OCI-LY7 (cell line): ENCODE data around the gene GRIP1. TPM values are rescaled to one million over a fixed set of nuclear protein-coding genes. Genes with fewer than 3 reads are reported as not detected.
A peak's percentile ranks its signal among the peaks of the same experiment; 100 is the strongest.

Experiments used
- BruUV-seq: library from RNA; stranded (reverse); fragments of 400-500 nt; replicated peaks from 2 replicates; lab custom pipeline; 2021; lab: Mats Ljungman, UMichigan
- CTCF ChIA-PET: fragments of 300-600 bp; sonication (Branson Sonifier 250); formaldehyde crosslinking; loops from one replicate; lab custom pipeline; 2022; ENCODE audit warnings: antibody characterized with exemption; ENCODE audit not compliant: unreplicated experiment; lab: Charles Lee
- POLR2A ChIA-PET: fragments of 300-600 bp; sonication (Branson Sonifier 250); formaldehyde crosslinking; loops from one replicate; lab custom pipeline; 2022; ENCODE audit warnings: antibody characterized with exemption; lab: Charles Lee
- DNase-seq: peaks from one replicate; pipeline ENCODE4 v3.0.0-alpha.2; 2015; ENCODE audit warnings: low spot score
- H2AFZ ChIP-seq: fragments of 200-600 bp; sonication (generic), shearing (Covaris generic); 2 replicates; pipeline ENCODE4 v1.6.1; 2014; ENCODE audit warnings: mild to moderate bottlenecking, antibody characterized with exemption, low read length, moderate library complexity
- H3K27ac ChIP-seq: fragments of 200-600 bp; sonication (generic); 2 replicates; pipeline ENCODE4 v1.5.1; 2014; ENCODE audit warnings: mixed run types, low read depth, mild to moderate bottlenecking, moderate library complexity, low read length, inconsistent platforms; ENCODE audit not compliant: poor library complexity, severe bottlenecking
- H3K36me3 ChIP-seq: fragments of 200-600 bp; sonication (generic); 2 replicates; pipeline ENCODE4 v1.6.1; 2014; ENCODE audit warnings: mild to moderate bottlenecking, antibody characterized with exemption, low read length, moderate library complexity, mixed read lengths; ENCODE audit not compliant: insufficient read depth
- H3K4me1 ChIP-seq: fragments of 200-600 bp; sonication (generic); 2 replicates; pipeline ENCODE4 v1.5.1; 2014; ENCODE audit warnings: mild to moderate bottlenecking, low read length; ENCODE audit not compliant: insufficient read depth, poor library complexity, severe bottlenecking
- H3K4me2 ChIP-seq: fragments of 200-600 bp; sonication (generic); 2 replicates; pipeline ENCODE4 v1.6.1; 2014; ENCODE audit warnings: mild to moderate bottlenecking, low read length
- H3K4me3 ChIP-seq: fragments of 200-600 bp; sonication (generic); 2 replicates; pipeline ENCODE4 v1.5.1; 2014; ENCODE audit warnings: mild to moderate bottlenecking, low read depth, low read length; ENCODE audit not compliant: poor library complexity, severe bottlenecking
- H3K79me2 ChIP-seq: fragments of 200-600 bp; sonication (generic); 2 replicates; pipeline ENCODE4 v1.6.1; 2016; ENCODE audit warnings: low read depth, mild to moderate bottlenecking, low read length, moderate library complexity, mixed read lengths; ENCODE audit not compliant: insufficient read depth
- H3K9me2 ChIP-seq: fragments of 200-600 bp; sonication (generic); 2 replicates; pipeline ENCODE4 v1.6.1; 2016; ENCODE audit warnings: mild to moderate bottlenecking, low read length, mixed read lengths; ENCODE audit not compliant: insufficient read depth
- H3K9me3 ChIP-seq: fragments of 200-600 bp; sonication (generic); 2 replicates; pipeline ENCODE4 v1.6.1; 2014; ENCODE audit warnings: mild to moderate bottlenecking, mixed run types, low read length, mixed read lengths
- H4K20me1 ChIP-seq: fragments of 200-600 bp; sonication (generic); 2 replicates; pipeline ENCODE4 v1.6.1; 2014; ENCODE audit warnings: mild to moderate bottlenecking, antibody characterized with exemption, low read length, moderate library complexity, mixed read lengths; ENCODE audit not compliant: insufficient read depth
- CTCF ChIP-seq: fragments of 200-600 bp; sonication (generic); conservative IDR thresholded peaks from 2 replicates; pipeline ENCODE4 v1.5.1; 2014; ENCODE audit warnings: mild to moderate bottlenecking, antibody characterized with exemption, low read length, moderate library complexity, mixed read lengths
- EZH2phosphoT487 ChIP-seq: fragments of 200-600 bp; sonication (generic); IDR thresholded peaks from 2 replicates; pipeline ENCODE4 v1.6.1; 2018; ENCODE audit warnings: low read depth, borderline replicate concordance, mild to moderate bottlenecking, mixed run types, antibody characterized with exemption, low read length, moderate library complexity, mixed read lengths
- intact Hi-C: fragments of 100-400 bp; cut with micrococcal nuclease; formaldehyde crosslinking; loops from one replicate; pipeline ENCODE4 v1.10.0; 2022; ENCODE audit not compliant: unreplicated experiment
- total RNA-seq, 2 experiments: library from RNA; depleted of rRNA in 1 of 2; stranded (reverse); fragments of >200 nt in 1 of 2; shearing (Covaris generic) in 1 of 2; gene quantifications; 2 replicates each; pipeline ENCODE4 v1.2.3, GENCODE V29; 2014 to 2022

The GRIP1 gene
- total RNA-seq, 2 experiments from 2014 or later: 4.1 to 7.6 TPM

DNA sequence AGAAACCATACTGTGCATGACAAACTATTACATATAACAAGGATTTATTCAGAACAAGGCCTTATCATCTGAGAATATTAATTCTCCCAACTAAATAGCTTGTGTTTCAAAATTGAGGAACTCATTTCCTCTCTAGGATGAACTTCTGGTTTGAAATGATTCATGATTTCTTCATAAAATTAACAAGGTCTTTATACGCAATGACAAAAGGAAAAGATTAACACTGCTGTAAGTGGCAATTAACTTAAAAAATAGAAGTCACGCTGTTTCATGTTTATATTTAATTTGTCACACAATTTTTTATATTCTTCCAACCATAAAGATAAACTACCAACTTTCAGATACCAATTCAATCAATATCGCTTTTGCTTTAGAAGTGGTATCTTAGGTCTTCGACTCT lies 80.8 kb downstream of the GRIP1 start:
- Histone ChIP-seq H3K4me1 (peaks cover 64% of the 10 kb centered on the region), H3K4me2 (peak overlapping the region; percentile 60), H3K27ac (peak overlapping the region; percentile 53), H3K4me3 (no peak overlapping the region), H4K20me1 (no peaks in the 10 kb centered on the region), H3K79me2 (no peaks in the 10 kb centered on the region), H2AFZ (peak overlapping the region; percentile 88; the same call in 1 of the 2 replicates), H3K9me2 (no peaks in the 10 kb centered on the region), H3K9me3 (no peaks in the 10 kb centered on the region), H3K36me3 (no peaks in the 10 kb centered on the region)
- no peak for DNase-seq
- no TSS peak for BruUV-seq
- TF ChIP-seq EZH2phosphoT487: no peak
- intact Hi-C loops: no loop called here
- ChIA-PET CTCF (interaction anchor here (1.3 to 1.5 kb wide), 3 partner anchors 22 to 25 kb away, joined by 3 to 5 read pairs (median 3); no protein-coding TSS in a partner anchor), POLR2A (interaction anchor here (0.7 to 5.3 kb wide), 9 partner anchors 11 to 47 kb away, joined by 3 to 27 read pairs (median 6); no protein-coding TSS in a partner anchor)

DNA sequence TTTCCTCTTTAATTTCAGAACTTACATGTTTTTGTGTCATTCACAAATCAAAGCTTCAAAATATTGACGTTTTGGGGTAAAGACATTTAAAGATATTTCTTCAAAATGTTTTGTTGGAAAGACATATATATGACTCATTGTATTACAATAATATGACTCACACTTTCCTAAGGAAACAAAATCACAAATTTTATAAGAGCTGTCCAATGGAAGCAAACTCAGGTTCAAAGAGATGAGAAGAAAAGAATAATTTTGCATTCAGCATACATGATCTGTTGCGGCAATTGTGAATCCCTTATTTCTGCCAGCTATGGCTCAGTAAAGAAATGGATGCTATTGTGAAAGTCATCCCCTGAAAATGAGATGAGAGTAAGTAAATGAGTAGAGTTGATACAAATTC lies 82.7 kb downstream of the GRIP1 start:
- Histone ChIP-seq H3K4me1 (peaks cover 45% of the 10 kb centered on the region), H4K20me1 (no peaks in the 10 kb centered on the region), H3K27ac (no peak overlapping the region), H3K9me3 (no peaks in the 10 kb centered on the region), H3K4me3 (no peak overlapping the region), H2AFZ (no peak overlapping the region), H3K9me2 (no peaks in the 10 kb centered on the region), H3K36me3 (no peaks in the 10 kb centered on the region), H3K4me2 (no peak overlapping the region), H3K79me2 (no peaks in the 10 kb centered on the region)
- ChIA-PET POLR2A (interaction anchor here (1.1 to 2.3 kb wide), 3 partner anchors 12 to 21 kb away, joined by 3 to 15 read pairs (median 6); no protein-coding TSS in a partner anchor), CTCF (no interaction called here)
- TF ChIP-seq CTCF (no peak), EZH2phosphoT487 (no peak)
- no peak for DNase-seq
- intact Hi-C loops: no loop called here
- BruUV-seq: no TSS peak

DNA sequence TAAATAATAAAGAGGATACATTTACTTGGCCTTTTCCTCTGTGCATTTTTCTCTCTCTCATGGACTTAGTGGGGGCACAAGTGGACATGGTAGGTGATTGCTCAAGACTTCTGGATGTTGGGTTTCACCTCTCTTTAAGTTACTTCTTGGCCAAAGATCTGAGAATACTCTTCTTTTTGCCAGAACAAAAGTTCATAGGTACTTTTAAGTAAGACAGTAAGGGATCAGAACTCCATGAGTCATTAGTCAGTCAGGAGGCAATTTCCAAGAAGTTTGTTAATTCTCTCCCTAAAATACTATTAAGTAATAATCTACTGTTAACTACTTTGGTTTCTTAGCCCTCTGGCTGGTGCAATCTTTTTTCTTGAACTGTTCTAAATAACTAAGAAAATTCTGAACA lies 84.2 kb downstream of the GRIP1 start:
- Histone ChIP-seq H3K9me2 (no peaks in the 10 kb centered on the region), H3K4me3 (no peak overlapping the region), H3K4me2 (no peak overlapping the region), H2AFZ (peak overlapping the region; percentile 5; the same call in 1 of the 2 replicates), H3K36me3 (no peaks in the 10 kb centered on the region), H3K9me3 (no peaks in the 10 kb centered on the region), H3K79me2 (no peaks in the 10 kb centered on the region), H4K20me1 (no peaks in the 10 kb centered on the region), H3K27ac (no peak overlapping the region), H3K4me1 (peaks cover 41% of the 10 kb centered on the region)
- no peak for DNase-seq
- ChIA-PET CTCF (no interaction called here), POLR2A (interaction anchor here (0.8 to 1.2 kb wide), 2 partner anchors 26 to 30 kb away, joined by 3 read pairs; no protein-coding TSS in a partner anchor)
- TF ChIP-seq CTCF (no peak), EZH2phosphoT487 (no peak)
- no TSS peak for BruUV-seq
- intact Hi-C loops: no loop called here
